SJCRH30 (cell line): ENCODE results near the gene ULBP3. TPM values are rescaled to one million over a fixed set of nuclear protein-coding genes. Genes with fewer than 3 reads are reported as not detected.

ENCODE experiments used
- total RNA-seq: library from RNA; depleted of rRNA; stranded (reverse); fragments of >200 nt; shearing (Covaris generic); gene quantifications from 2 replicates; pipeline ENCODE4 v1.2.3, GENCODE V29; 2014; rRNA removed

The ULBP3 gene
- total RNA-seq, 1 experiment from 2014 or later = 9.8 TPM

Other genes with a start within 250 kb of the ULBP3 start
- 32.4 and 32.8 TPM in 2 replicates for gene LRP11, start 204.8 kb downstream of the ULBP3 start, total RNA-seq
- gene RAET1E, start 171.0 kb downstream of the ULBP3 start, total RNA-seq = not detected in 2 replicates
- not detected in 2 replicates for gene RAET1G, start 146.0 kb downstream of the ULBP3 start, total RNA-seq
- 2.7 and 2.9 TPM in 2 replicates for gene ULBP2, start 127.1 kb downstream of the ULBP3 start, total RNA-seq
- 0.99 and 1.7 TPM in 2 replicates for gene ULBP1, start 105.2 kb downstream of the ULBP3 start, total RNA-seq
- not detected in 2 replicates for gene RAET1L, start 43.6 kb downstream of the ULBP3 start, total RNA-seq
- 0.05 TPM in 1 of 2 replicates, not detected in the other for gene PPP1R14C, start 73.9 kb upstream of the ULBP3 start, total RNA-seq